ENCODE measurements around the gene NDUFS5. TPM values are rescaled to one million over a fixed set of nuclear protein-coding genes. Genes with fewer than 3 reads are reported as not detected.

The NDUFS5 gene
- 408 to 535 TPM (median 439 TPM) in 5 replicates for total RNA-seq (2022; extraction: Qiagen RNA extraction; ENCODE audit: low read depth)

DNA sequence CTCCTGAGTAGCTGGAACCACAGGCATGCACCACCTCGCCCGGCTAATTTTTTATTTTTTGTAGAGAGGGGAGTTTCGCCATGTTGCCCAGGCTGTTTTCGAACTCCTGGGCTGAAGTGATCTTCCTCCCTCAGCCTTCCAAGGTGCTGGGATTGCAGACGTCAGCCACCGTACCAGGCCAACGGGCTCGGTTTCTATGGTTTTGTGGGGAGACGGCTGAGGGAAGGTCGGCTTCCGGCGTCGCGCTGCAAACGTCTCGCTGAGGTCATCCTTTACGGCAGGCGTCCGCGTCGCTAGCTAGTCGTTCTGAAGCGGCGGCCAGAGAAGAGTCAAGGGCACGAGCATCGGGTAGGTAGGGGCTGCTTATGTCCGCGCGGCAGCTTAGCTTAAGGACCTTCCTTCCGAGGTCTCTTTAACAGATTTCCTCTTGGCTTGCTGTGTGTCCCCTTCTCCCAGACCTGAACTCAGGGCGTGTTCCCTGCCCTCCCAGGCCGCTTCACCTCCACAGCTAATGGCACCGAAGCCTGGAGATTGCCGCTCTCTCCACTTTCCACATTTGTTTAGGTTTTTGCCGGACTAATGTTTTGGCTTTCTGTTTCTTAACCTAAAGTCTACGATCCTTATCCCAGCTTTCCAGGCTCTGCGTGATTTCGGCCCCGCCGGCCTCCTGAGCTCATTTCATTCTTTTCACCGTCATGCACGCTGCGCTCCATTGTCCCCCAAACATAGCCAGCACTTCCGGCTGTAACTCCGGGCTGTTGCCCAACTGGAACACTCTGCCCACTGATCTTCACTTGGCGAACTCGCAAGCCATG, at the start of gene NDUFS5:
NDUFS5 (plus strand) TSS at position 300 of the 815 bp plus-strand sequence. CDS start 2,375 bp downstream, outside the sequence.

GRCh38 chr1:38990738-38991637, 35.2 kb upstream of the NDUFS5 start, which contains the start of gene AKIRIN1:
Gene AKIRIN1 (plus strand): TSS chr1:38991276. CDS start chr1:38991381, 105 bp downstream.

Other genes starting within 250 kb of the NDUFS5 start
- 23.0 to 31.7 TPM (median 27.5 TPM) in 5 replicates for gene RRAGC, start 166.6 kb upstream of the NDUFS5 start, total RNA-seq (2022; extraction: Qiagen RNA extraction; ENCODE audit: low read depth)
- gene MYCBP, start 153.0 kb upstream of the NDUFS5 start, total RNA-seq (2022; extraction: Qiagen RNA extraction; ENCODE audit: low read depth): 17.0 to 25.3 TPM (median 22.1 TPM) in 5 replicates
- gene GJA9, start 144.8 kb upstream of the NDUFS5 start, total RNA-seq (2022; extraction: Qiagen RNA extraction; ENCODE audit: low read depth): 0.06 TPM in 1 of 5 replicates, not detected in the others
- gene RHBDL2, start 84.5 kb upstream of the NDUFS5 start, total RNA-seq (2022; extraction: Qiagen RNA extraction; ENCODE audit: low read depth): 1.9 to 3.1 TPM (median 2.2 TPM) in 5 replicates
- 40.0 to 44.4 TPM (median 43.8 TPM) in 5 replicates for gene AKIRIN1, start 35.1 kb upstream of the NDUFS5 start, total RNA-seq (2022; extraction: Qiagen RNA extraction; ENCODE audit: low read depth)
- gene MACF1, start 178.3 kb downstream of the NDUFS5 start, total RNA-seq (2022; extraction: Qiagen RNA extraction; ENCODE audit: low read depth): 49.8 to 62.0 TPM (median 54.7 TPM) in 5 replicates